HEK293 (cell line): ENCODE results near the gene NECTIN1.

Experiments used
- CTCF ChIA-PET: fragments of 350-600 bp; formaldehyde crosslinking; extraction: SDS; loops from one replicate; lab custom pipeline; 2021; ENCODE audit warnings: antibody characterized with exemption; lab: Yijun Ruan, JAX
- POLR2A ChIA-PET: fragments of 300-600 bp; formaldehyde crosslinking; extraction: SDS; loops from one replicate; lab custom pipeline; 2020; ENCODE audit warnings: antibody characterized with exemption, inconsistent platforms; lab: Yijun Ruan, JAX
- H3K27ac ChIP-seq: fragments of 200-500 bp; sonication (Bioruptor generic); 2 replicates; pipeline ENCODE4 v1.5.1; 2014; ENCODE audit warnings: low read depth, low read length, control low read depth, inconsistent platforms; ENCODE audit errors: extremely low read depth
- H3K36me3 ChIP-seq, 2 experiments: fragments of 200-500 bp in 1 of 2; sonication (Bioruptor generic) in 1 of 2; 1 replicate in 1 of 2; 2 replicates in 1 of 2; pipeline ENCODE4 v1.5.1; 2014 to 2017; ENCODE audit warnings: inconsistent platforms in 2 of 2, low read length in 2 of 2; ENCODE audit not compliant: control insufficient read depth in 2 of 2, insufficient read depth in 1 of 2
- H3K4me1 ChIP-seq: fragments of 200-500 bp; sonication (Bioruptor generic); 2 replicates; pipeline ENCODE4 v1.5.1; 2014; ENCODE audit warnings: mild to moderate bottlenecking, low read length, inconsistent platforms; ENCODE audit not compliant: control insufficient read depth, insufficient read depth
- H3K4me3 ChIP-seq: 2 replicates; pipeline ENCODE4 v1.5.1; 2011; ENCODE audit warnings: low read depth, mild to moderate bottlenecking, control low read depth, low read length, moderate library complexity
- H3K9me3 ChIP-seq: fragments of 200-500 bp; sonication (Bioruptor generic); 2 replicates; pipeline ENCODE4 v1.5.1; 2014; ENCODE audit warnings: low read depth, low read length, inconsistent platforms; ENCODE audit not compliant: control insufficient read depth, insufficient read depth
- GLI4 ChIP-seq: fragments of 450-650 bp; formaldehyde crosslinking; IDR thresholded peaks from 2 replicates; pipeline ENCODE4 v1.5.1; 2016; ENCODE audit warnings: missing biosample characterization, missing genetic modification characterization
- HOXA7 ChIP-seq: sonication (generic); formaldehyde crosslinking; IDR thresholded peaks from 2 replicates; pipeline ENCODE4 v1.8.1; 2022; ENCODE audit warnings: missing genetic modification reagents, borderline replicate concordance
- PRDM2 ChIP-seq: fragments of 450-650 bp; formaldehyde crosslinking; IDR thresholded peaks from 2 replicates; pipeline ENCODE4 v1.5.1; 2016; ENCODE audit warnings: missing biosample characterization, missing genetic modification characterization, borderline replicate concordance
- REPIN1 ChIP-seq: fragments of 450-650 bp; formaldehyde crosslinking; IDR thresholded peaks from 2 replicates; pipeline ENCODE4 v1.5.1; 2017; ENCODE audit warnings: missing biosample characterization, missing genetic modification characterization, low read depth
- ZBTB8A ChIP-seq: fragments of 450-650 bp; formaldehyde crosslinking; IDR thresholded peaks from 2 replicates; pipeline ENCODE4 v1.5.1; 2016; ENCODE audit warnings: missing biosample characterization, missing genetic modification characterization
- ZNF10 ChIP-seq: fragments of 450-650 bp; formaldehyde crosslinking; IDR thresholded peaks from 2 replicates; pipeline ENCODE4 v1.5.1; 2017; ENCODE audit warnings: missing biosample characterization, missing genetic modification characterization
- ZNF211 ChIP-seq: fragments of 450-650 bp; formaldehyde crosslinking; IDR thresholded peaks from 2 replicates; pipeline ENCODE4 v1.5.1; 2016; ENCODE audit warnings: low read depth, missing biosample characterization, missing genetic modification characterization
- ZNF221 ChIP-seq: fragments of 450-650 bp; formaldehyde crosslinking; IDR thresholded peaks from 2 replicates; pipeline ENCODE4 v1.5.1; 2017; ENCODE audit warnings: missing biosample characterization, missing genetic modification characterization, borderline replicate concordance
- ZNF391 ChIP-seq: fragments of 450-650 bp; formaldehyde crosslinking; IDR thresholded peaks from 2 replicates; pipeline ENCODE4 v1.5.1; 2016; ENCODE audit warnings: low read depth, missing biosample characterization, missing genetic modification characterization, borderline replicate concordance
- ZNF473 ChIP-seq: fragments of 450-650 bp; formaldehyde crosslinking; IDR thresholded peaks from 2 replicates; pipeline ENCODE4 v1.5.1; 2017; ENCODE audit warnings: missing biosample characterization, missing genetic modification characterization
- ZNF544 ChIP-seq: fragments of 450-650 bp; formaldehyde crosslinking; IDR thresholded peaks from 2 replicates; pipeline ENCODE4 v1.5.0; 2017; ENCODE audit warnings: missing biosample characterization, missing genetic modification characterization
- ZNF585B ChIP-seq: fragments of 450-650 bp; formaldehyde crosslinking; IDR thresholded peaks from 2 replicates; pipeline ENCODE4 v1.5.1; 2016; ENCODE audit warnings: missing biosample characterization, missing genetic modification characterization
- ZNF645 ChIP-seq: fragments of 450-650 bp; formaldehyde crosslinking; IDR thresholded peaks from 2 replicates; pipeline ENCODE4; 2016; ENCODE audit warnings: missing biosample characterization, missing genetic modification characterization
- ZNF785 ChIP-seq: fragments of 450-650 bp; formaldehyde crosslinking; IDR thresholded peaks from 2 replicates; pipeline ENCODE4 v1.5.1; 2016; ENCODE audit warnings: missing biosample characterization, missing genetic modification characterization
- ZNF791 ChIP-seq: fragments of 450-650 bp; formaldehyde crosslinking; IDR thresholded peaks from 2 replicates; pipeline ENCODE4 v1.5.1; 2016; ENCODE audit warnings: missing biosample characterization, missing genetic modification characterization
- ZSCAN16 ChIP-seq: fragments of 450-650 bp; formaldehyde crosslinking; IDR thresholded peaks from 2 replicates; pipeline ENCODE4 v1.5.1; 2016; ENCODE audit warnings: missing biosample characterization, missing genetic modification characterization
- TF ChIP-seq, protein P1 (sequence below): fragments of 450-650 bp; formaldehyde crosslinking; IDR thresholded peaks from 2 replicates; pipeline ENCODE4 v1.5.1; 2016; ENCODE audit warnings: missing biosample characterization, missing genetic modification characterization
- TF ChIP-seq, protein P2 (sequence below): sonication (generic); formaldehyde crosslinking; IDR thresholded peaks from 2 replicates; pipeline ENCODE4 v1.8.1; 2022; ENCODE audit warnings: mild to moderate bottlenecking, moderate library complexity, missing genetic modification reagents
- TF ChIP-seq, protein P3 (sequence below): fragments of 450-650 bp; formaldehyde crosslinking; IDR thresholded peaks from 2 replicates; pipeline ENCODE4 v1.5.1; 2017; ENCODE audit warnings: missing biosample characterization, missing genetic modification characterization

The NECTIN1 gene

DNA sequence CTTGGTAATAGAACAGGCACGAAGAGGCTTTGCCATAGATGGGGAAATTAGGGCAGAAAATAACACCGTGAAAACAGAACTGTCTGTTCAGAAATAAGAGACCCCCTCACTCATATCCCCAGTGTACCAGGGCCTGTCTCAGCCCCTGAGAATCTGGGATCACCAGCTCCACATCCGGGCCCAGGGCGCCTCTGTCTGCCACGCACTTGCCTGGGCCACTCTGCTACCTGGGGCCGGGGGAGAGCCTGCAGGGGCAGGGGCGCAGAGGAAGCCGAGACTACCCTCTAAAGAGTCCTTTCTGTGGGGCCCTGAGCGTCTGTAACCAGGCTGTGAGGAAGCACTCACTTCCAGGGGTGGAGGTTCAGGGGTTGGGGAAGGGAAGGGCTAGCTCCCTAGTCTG, 19.8 kb downstream of the NECTIN1 start:
- no peaks in the 10 kb centered on the region for H3K9me3 ChIP-seq
- CTCF ChIA-PET: interaction anchor here (0.6 to 1.1 kb wide), 4 partner anchors 18 to 934 kb away, joined by 3 to 5 read pairs (median 3); no protein-coding TSS in a partner anchor
- no peaks in the 10 kb centered on the region for H3K4me1 ChIP-seq
- H3K36me3 ChIP-seq: no peaks in the 10 kb centered on the region
- POLR2A ChIA-PET: interaction anchor here (0.7 to 1.2 kb wide), 2 partner anchors 20 to 1575 kb away, joined by 3 to 5 read pairs; partner anchors contain the start of gene NECTIN1
- TF ChIP-seq ZNF221 (tag by site-specific recombination): no peak
- TF ChIP-seq, protein P1, sequence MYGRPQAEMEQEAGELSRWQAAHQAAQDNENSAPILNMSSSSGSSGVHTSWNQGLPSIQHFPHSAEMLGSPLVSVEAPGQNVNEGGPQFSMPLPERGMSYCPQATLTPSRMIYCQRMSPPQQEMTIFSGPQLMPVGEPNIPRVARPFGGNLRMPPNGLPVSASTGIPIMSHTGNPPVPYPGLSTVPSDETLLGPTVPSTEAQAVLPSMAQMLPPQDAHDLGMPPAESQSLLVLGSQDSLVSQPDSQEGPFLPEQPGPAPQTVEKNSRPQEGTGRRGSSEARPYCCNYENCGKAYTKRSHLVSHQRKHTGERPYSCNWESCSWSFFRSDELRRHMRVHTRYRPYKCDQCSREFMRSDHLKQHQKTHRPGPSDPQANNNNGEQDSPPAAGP (tag by site-specific recombination): no peak
- TF ChIP-seq ZBTB8A (tag by site-specific recombination): no peak
- TF ChIP-seq ZNF791 (tag by site-specific recombination): no peak
- TF ChIP-seq ZNF211 (tag by site-specific recombination): no peak
- TF ChIP-seq GLI4: no peak
- no peak for TF ChIP-seq ZNF391 (tag by site-specific recombination)
- TF ChIP-seq ZSCAN16 (tag by site-specific recombination): no peak
- TF ChIP-seq ZNF473 (tag by site-specific recombination): no peak
- no peak for TF ChIP-seq ZNF544 (tag by site-specific recombination)
- no peak for TF ChIP-seq PRDM2 (tag by site-specific recombination)
- no peak for TF ChIP-seq REPIN1 (tag by site-specific recombination)
- no peak for TF ChIP-seq ZNF785 (tag by site-specific recombination)
- no peak for TF ChIP-seq HOXA7 (CRISPR knock-in tag)
- no peak for TF ChIP-seq ZNF10 (tag by site-specific recombination)
- TF ChIP-seq, protein P2, sequence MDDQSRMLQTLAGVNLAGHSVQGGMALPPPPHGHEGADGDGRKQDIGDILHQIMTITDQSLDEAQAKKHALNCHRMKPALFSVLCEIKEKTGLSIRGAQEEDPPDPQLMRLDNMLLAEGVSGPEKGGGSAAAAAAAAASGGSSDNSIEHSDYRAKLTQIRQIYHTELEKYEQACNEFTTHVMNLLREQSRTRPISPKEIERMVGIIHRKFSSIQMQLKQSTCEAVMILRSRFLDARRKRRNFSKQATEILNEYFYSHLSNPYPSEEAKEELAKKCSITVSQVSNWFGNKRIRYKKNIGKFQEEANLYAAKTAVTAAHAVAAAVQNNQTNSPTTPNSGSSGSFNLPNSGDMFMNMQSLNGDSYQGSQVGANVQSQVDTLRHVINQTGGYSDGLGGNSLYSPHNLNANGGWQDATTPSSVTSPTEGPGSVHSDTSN (CRISPR knock-in tag): no peak
- TF ChIP-seq, protein P3, sequence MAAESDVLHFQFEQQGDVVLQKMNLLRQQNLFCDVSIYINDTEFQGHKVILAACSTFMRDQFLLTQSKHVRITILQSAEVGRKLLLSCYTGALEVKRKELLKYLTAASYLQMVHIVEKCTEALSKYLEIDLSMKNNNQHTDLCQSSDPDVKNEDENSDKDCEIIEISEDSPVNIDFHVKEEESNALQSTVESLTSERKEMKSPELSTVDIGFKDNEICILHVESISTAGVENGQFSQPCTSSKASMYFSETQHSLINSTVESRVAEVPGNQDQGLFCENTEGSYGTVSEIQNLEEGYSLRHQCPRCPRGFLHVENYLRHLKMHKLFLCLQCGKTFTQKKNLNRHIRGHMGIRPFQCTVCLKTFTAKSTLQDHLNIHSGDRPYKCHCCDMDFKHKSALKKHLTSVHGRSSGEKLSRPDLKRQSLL (tag by site-specific recombination): no peak
- TF ChIP-seq ZNF645: no peak
- TF ChIP-seq ZNF585B (tag by site-specific recombination): no peak
- H3K4me3 ChIP-seq: no peak overlapping the region
- no peak overlapping the region for H3K27ac ChIP-seq
